GM23338 (cell line): ENCODE results near the gene TCF12. TPM values are rescaled to one million over a fixed set of nuclear protein-coding genes. Genes with fewer than 3 reads are reported as not detected.
A peak's percentile ranks its signal among the peaks of the same experiment; 100 is the strongest.

Experiments
- ATAC-seq: fragments of 200-7000 bp; cut with Tn5 transposase; 3 replicates; pipeline ENCODE4 v1.9.1; 2020
- DNase-seq: peaks from one replicate; pipeline ENCODE4 v3.0.0-alpha.2; 2015; ENCODE audit warnings: low spot score
- H2AFZ ChIP-seq: fragments of 200-600 bp; sonication (generic); 2 replicates; pipeline ENCODE4 v1.8.0; 2016; ENCODE audit warnings: antibody characterized with exemption, mild to moderate bottlenecking, moderate library complexity
- H3F3A ChIP-seq: fragments of 200-600 bp; sonication (generic); replicated peaks from 2 replicates; pipeline ENCODE4 v1.8.0; 2017; ENCODE audit warnings: antibody characterized with exemption, mixed run types, low read depth
- H3K27ac ChIP-seq: fragments of 200-600 bp; sonication (generic); 2 replicates; pipeline ENCODE4 v1.6.1; 2016; ENCODE audit warnings: low read depth
- H3K27me3 ChIP-seq: fragments of 200-600 bp; sonication (generic); 2 replicates; pipeline ENCODE4 v1.8.0; 2016; ENCODE audit warnings: mild to moderate bottlenecking, mixed run types, moderate library complexity; ENCODE audit not compliant: insufficient read depth
- H3K36me3 ChIP-seq: fragments of 200-600 bp; sonication (generic); 2 replicates; pipeline ENCODE4 v1.8.0; 2016; ENCODE audit warnings: mild to moderate bottlenecking; ENCODE audit not compliant: insufficient read depth
- H3K4me1 ChIP-seq: fragments of 200-600 bp; sonication (generic); 2 replicates; pipeline ENCODE4 v1.8.0; 2016; ENCODE audit warnings: mild to moderate bottlenecking, moderate library complexity; ENCODE audit not compliant: insufficient read depth
- H3K4me2 ChIP-seq: fragments of 200-600 bp; sonication (generic); 2 replicates; pipeline ENCODE4 v1.7.1; 2017; ENCODE audit warnings: mixed run types
- H3K4me3 ChIP-seq: fragments of 200-600 bp; sonication (generic); 2 replicates; pipeline ENCODE4 v1.6.1; 2016; ENCODE audit warnings: mixed run types
- H3K79me2 ChIP-seq: fragments of 200-600 bp; sonication (generic); replicated peaks from 2 replicates; pipeline ENCODE4 v1.8.0; 2017; ENCODE audit warnings: mild to moderate bottlenecking; ENCODE audit not compliant: insufficient read depth
- H3K9me2 ChIP-seq: fragments of 200-600 bp; sonication (generic); 2 replicates; pipeline ENCODE4 v1.8.0; 2017; ENCODE audit not compliant: insufficient read depth
- H4K20me1 ChIP-seq: fragments of 200-600 bp; sonication (generic); replicated peaks from 2 replicates; pipeline ENCODE4 v1.8.0; 2017; ENCODE audit warnings: mild to moderate bottlenecking; ENCODE audit not compliant: insufficient read depth
- H3K27ac Mint-ChIP-seq: 2 replicates; pipeline ENCODE4 v1.8.0; 2020; ENCODE audit warnings: inconsistent platforms, mild to moderate bottlenecking, moderate library complexity, mixed read lengths
- H3K27me3 Mint-ChIP-seq: 3 replicates; pipeline ENCODE4 v1.8.0; 2022; ENCODE audit warnings: low read depth, mild to moderate bottlenecking, moderate library complexity, mixed read lengths, inconsistent platforms; ENCODE audit not compliant: insufficient read depth, poor library complexity
- H3K36me3 Mint-ChIP-seq: 3 replicates; pipeline ENCODE4 v1.8.0; 2021; ENCODE audit warnings: low read depth, mild to moderate bottlenecking, inconsistent platforms, moderate library complexity, mixed read lengths
- H3K4me1 Mint-ChIP-seq: 3 replicates; pipeline ENCODE4 v1.8.0; 2020; ENCODE audit warnings: mild to moderate bottlenecking, inconsistent platforms, mixed read lengths
- H3K4me3 Mint-ChIP-seq: 3 replicates; pipeline ENCODE4 v1.8.0; 2021; ENCODE audit warnings: moderate library complexity, mild to moderate bottlenecking, inconsistent platforms, mixed read lengths
- H3K9me3 Mint-ChIP-seq: 3 replicates; pipeline ENCODE4 v1.8.0; 2020; ENCODE audit warnings: moderate library complexity, mild to moderate bottlenecking, inconsistent platforms, mixed read lengths
- CREB1 ChIP-seq: fragments of 250-450 bp; sonication (Bioruptor Pico); IDR thresholded peaks from 2 replicates; pipeline ENCODE4 v1.5.0; 2020; ENCODE audit warnings: low read depth, mild to moderate bottlenecking, moderate library complexity
- EZH2 ChIP-seq: fragments of 200-600 bp; sonication (generic); IDR thresholded peaks from one replicate; pipeline ENCODE4 v1.8.0; 2017; ENCODE audit warnings: antibody characterized with exemption, mild to moderate bottlenecking, low read depth; ENCODE audit not compliant: unreplicated experiment
- POLR2AphosphoS5 ChIP-seq: IDR thresholded peaks from 2 replicates; pipeline ENCODE4 v1.6.1; 2016; ENCODE audit warnings: antibody characterized with exemption, low read depth
- STAT1 ChIP-seq: IDR thresholded peaks from one replicate; pipeline ENCODE4 v1.6.1; 2016; ENCODE audit warnings: antibody characterized with exemption; ENCODE audit not compliant: unreplicated experiment
- ZNF114 ChIP-seq: fragments of 250-450 bp; sonication (Bioruptor Pico); IDR thresholded peaks from 2 replicates; pipeline ENCODE4 v1.5.0; 2020; ENCODE audit warnings: mild to moderate bottlenecking, moderate library complexity
- ZNF331 ChIP-seq: fragments of 250-450 bp; sonication (Bioruptor Pico); IDR thresholded peaks from 2 replicates; pipeline ENCODE4 v1.5.0; 2020; ENCODE audit warnings: low read depth, mild to moderate bottlenecking, moderate library complexity
- polyA plus RNA-seq: library from polyadenylated mRNA; unstranded; fragments of >200 nt; fragmentation: Nextera tagmentation; extraction: Ambion mirVana; gene quantifications from 2 replicates; pipeline ENCODE4 v1.2.1, GENCODE V29; 2016
- total RNA-seq: library from RNA; depleted of rRNA; stranded (reverse); fragments of >200 nt; shearing (Covaris generic); gene quantifications from 2 replicates; pipeline ENCODE4 v1.2.3, GENCODE V29; 2014
- TF ChIP-seq, protein P1 (sequence below): IDR thresholded peaks from 2 replicates; pipeline ENCODE4 v1.6.1; 2016; ENCODE audit warnings: antibody characterized with exemption
- TF ChIP-seq, protein P2 (sequence below): IDR thresholded peaks from one replicate; pipeline ENCODE4 v1.6.1; 2018; ENCODE audit warnings: antibody characterized with exemption; ENCODE audit not compliant: unreplicated experiment

TCF12 gene
- total and polyA plus RNA-seq, 2 experiments from 2014 or later = 27.6 to 104 TPM

DNA sequence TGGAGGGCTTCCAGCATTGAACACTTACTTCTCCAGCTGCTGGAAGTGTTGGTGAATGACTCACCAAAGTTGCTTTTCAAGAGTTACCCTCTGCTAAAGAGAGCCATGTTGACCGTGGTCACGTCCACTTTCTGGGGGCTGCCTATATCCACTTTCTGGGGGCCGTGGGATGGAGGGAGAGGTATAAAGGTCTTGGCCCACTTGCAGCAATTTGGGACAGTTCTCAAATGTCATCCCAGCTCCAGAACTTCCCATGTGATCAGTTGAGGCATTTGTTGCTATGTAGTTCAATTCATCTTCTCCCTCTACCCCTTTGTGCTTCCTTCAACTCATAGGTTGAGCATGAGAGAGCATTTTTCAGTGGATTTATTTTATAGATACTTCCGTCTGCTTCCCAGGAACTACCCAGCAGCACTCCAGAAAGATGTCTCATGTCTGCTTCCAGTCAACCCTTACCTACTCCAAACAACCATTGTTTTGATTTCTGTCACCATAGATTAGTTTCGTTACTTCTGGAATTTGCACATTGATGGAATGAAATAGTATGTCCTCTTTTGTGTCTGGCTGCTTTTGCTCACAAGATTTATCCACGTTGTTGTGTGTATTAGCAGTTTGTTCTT is 130.6 kb downstream of the TCF12 start:
- H3K4me3 ChIP-seq = no peak overlapping the region
- no peak overlapping the region for H2AFZ ChIP-seq
- Mint-ChIP-seq H3K4me1 (peaks cover 44% of the 10 kb centered on the region), H3K4me3 (no peak overlapping the region), H3K27ac (no peak overlapping the region; the same call in 1 of the 2 replicates), H3K9me3 (no peaks in the 10 kb centered on the region), H3K27me3 (peaks cover 3% of the 10 kb centered on the region), H3K36me3 (no peaks in the 10 kb centered on the region)
- peak overlapping the region; percentile 16; the same call in 1 of the 2 replicates for H3K27ac ChIP-seq
- TF ChIP-seq CREB1 (CRISPR knock-in tag) (no peak), ZNF331 (CRISPR knock-in tag) (no peak), ZNF114 (CRISPR knock-in tag) (no peak), STAT1 (no peak), POLR2AphosphoS5 (no peak)
- TF ChIP-seq, protein P1, sequence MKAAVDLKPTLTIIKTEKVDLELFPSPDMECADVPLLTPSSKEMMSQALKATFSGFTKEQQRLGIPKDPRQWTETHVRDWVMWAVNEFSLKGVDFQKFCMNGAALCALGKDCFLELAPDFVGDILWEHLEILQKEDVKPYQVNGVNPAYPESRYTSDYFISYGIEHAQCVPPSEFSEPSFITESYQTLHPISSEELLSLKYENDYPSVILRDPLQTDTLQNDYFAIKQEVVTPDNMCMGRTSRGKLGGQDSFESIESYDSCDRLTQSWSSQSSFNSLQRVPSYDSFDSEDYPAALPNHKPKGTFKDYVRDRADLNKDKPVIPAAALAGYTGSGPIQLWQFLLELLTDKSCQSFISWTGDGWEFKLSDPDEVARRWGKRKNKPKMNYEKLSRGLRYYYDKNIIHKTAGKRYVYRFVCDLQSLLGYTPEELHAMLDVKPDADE = no peak
- no peaks in the 10 kb centered on the region for H3K9me2 ChIP-seq
- peaks cover 92% of the 10 kb centered on the region for H3K79me2 ChIP-seq
- ATAC-seq (no peak), DNase-seq (no peak)
- peaks cover 11% of the 10 kb centered on the region for H4K20me1 ChIP-seq
- no peaks in the 10 kb centered on the region for H3K27me3 ChIP-seq
- H3K36me3 ChIP-seq = no peaks in the 10 kb centered on the region
- no peaks in the 10 kb centered on the region for H3F3A ChIP-seq
- no peak overlapping the region for H3K4me2 ChIP-seq
- peaks cover 32% of the 10 kb centered on the region for H3K4me1 ChIP-seq

DNA sequence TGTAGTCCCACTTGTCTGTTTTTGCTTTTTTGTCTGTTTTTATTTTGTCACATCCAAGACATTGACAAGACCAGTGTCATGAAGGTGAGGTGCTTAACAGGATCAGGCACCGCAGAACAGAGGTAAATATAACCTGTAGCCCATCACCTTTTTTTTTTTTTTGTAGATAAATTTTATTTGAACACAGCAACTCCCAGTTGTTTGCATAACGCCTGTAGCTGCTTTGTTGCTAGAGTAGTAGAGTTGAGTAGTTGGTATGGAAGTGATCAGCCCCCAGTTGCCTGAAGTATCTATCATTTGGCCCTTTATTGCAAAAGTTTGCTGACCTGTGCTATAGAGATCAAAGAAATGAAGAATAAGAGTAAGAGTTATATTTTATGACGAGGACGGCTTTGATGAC is 135.0 kb downstream of the TCF12 start:
- H2AFZ ChIP-seq = no peak overlapping the region
- no peaks in the 10 kb centered on the region for H3K27me3 ChIP-seq
- H3K4me2 ChIP-seq = peak overlapping the region; percentile 39
- no peak for DNase-seq
- H3K9me3 Mint-ChIP-seq = no peaks in the 10 kb centered on the region
- peaks cover 64% of the 10 kb centered on the region for H3K4me1 Mint-ChIP-seq
- H3K9me2 ChIP-seq = no peaks in the 10 kb centered on the region
- peaks cover 13% of the 10 kb centered on the region for H4K20me1 ChIP-seq
- TF ChIP-seq, protein P2, sequence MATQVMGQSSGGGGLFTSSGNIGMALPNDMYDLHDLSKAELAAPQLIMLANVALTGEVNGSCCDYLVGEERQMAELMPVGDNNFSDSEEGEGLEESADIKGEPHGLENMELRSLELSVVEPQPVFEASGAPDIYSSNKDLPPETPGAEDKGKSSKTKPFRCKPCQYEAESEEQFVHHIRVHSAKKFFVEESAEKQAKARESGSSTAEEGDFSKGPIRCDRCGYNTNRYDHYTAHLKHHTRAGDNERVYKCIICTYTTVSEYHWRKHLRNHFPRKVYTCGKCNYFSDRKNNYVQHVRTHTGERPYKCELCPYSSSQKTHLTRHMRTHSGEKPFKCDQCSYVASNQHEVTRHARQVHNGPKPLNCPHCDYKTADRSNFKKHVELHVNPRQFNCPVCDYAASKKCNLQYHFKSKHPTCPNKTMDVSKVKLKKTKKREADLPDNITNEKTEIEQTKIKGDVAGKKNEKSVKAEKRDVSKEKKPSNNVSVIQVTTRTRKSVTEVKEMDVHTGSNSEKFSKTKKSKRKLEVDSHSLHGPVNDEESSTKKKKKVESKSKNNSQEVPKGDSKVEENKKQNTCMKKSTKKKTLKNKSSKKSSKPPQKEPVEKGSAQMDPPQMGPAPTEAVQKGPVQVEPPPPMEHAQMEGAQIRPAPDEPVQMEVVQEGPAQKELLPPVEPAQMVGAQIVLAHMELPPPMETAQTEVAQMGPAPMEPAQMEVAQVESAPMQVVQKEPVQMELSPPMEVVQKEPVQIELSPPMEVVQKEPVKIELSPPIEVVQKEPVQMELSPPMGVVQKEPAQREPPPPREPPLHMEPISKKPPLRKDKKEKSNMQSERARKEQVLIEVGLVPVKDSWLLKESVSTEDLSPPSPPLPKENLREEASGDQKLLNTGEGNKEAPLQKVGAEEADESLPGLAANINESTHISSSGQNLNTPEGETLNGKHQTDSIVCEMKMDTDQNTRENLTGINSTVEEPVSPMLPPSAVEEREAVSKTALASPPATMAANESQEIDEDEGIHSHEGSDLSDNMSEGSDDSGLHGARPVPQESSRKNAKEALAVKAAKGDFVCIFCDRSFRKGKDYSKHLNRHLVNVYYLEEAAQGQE = no peak
- no peak for TF ChIP-seq EZH2
- no peaks in the 10 kb centered on the region for H3F3A ChIP-seq
- no peak overlapping the region for H3K4me3 ChIP-seq
- H3K27ac Mint-ChIP-seq = peak overlapping the region; percentile 8; the same call in 1 of the 2 replicates
- H3K79me2 ChIP-seq = peaks cover 100% of the 10 kb centered on the region
- no peaks in the 10 kb centered on the region for H3K36me3 Mint-ChIP-seq
- ATAC-seq = peak; percentile 23; the same call in 2 of the 3 replicates
- no peak overlapping the region for H3K27ac ChIP-seq
- H3K36me3 ChIP-seq = no peaks in the 10 kb centered on the region
- peaks cover 56% of the 10 kb centered on the region for H3K4me1 ChIP-seq
- no peak overlapping the region for H3K4me3 Mint-ChIP-seq
- peaks cover 3% of the 10 kb centered on the region for H3K27me3 Mint-ChIP-seq
